GM13977 (cell line): Measurements from ENCODE around the gene EIF2S3B.

Experiments used
- DNase-seq: peaks from one replicate; pipeline ENCODE4 v3.0.0; 2012; ENCODE audit warnings: low spot score
- CTCF ChIP-seq: IDR thresholded peaks from 2 replicates; pipeline ENCODE4 v1.5.1; 2012; ENCODE audit warnings: mild to moderate bottlenecking, control low read depth; ENCODE audit not compliant: insufficient read depth; ENCODE audit errors: extremely low read depth, missing control alignments
- in situ Hi-C: fragments of 300-500 bp; cut with MboI; formaldehyde crosslinking; loops from one replicate; pipeline ENCODE4 v1.12.0; 2022; ENCODE audit warnings: low sequenced_read_pairs, low pct_unique_long_range_greater_than_20kb, mixed read lengths, inconsistent platforms; ENCODE audit not compliant: unreplicated experiment

The EIF2S3B gene

DNA sequence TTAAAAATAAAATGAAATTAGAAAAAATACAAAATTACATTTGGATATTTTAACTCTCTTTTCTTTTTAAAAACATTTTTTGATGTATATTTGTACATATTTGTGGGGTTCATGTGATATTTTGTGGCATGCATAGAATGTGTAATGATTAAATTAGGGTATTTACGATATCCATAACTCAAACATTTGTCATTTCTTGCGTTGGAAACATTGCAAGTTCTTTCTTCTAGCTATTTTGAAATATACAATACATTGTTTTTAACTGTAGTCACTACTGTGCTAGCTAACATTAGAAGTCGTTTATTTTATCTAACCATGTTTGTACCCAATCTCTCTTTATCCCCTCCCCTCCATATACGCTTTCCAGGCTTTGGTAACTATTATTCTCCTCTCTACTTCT, 13.9 kb upstream of the EIF2S3B start:
- TF ChIP-seq CTCF, result no peak
- in situ Hi-C loops, result no loop called here
- DNase-seq, result no peak

DNA sequence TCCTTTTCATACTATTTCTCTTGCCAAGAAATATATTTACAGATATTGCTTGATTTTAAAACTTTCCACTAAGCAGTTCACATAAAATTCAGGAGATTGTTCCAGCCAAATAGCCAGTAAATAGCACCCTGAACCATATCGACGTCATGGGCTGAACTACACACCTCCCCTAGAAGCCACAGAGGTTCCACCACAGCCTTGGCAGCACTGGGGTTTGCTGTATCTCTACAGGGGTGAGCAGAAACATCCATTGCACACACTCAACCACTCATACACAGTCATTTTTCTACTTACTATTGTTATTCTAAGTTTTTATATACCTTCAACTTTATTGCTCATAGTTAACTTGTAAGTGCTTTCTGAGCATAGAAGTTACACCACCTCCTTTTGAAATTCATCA, 8.1 kb upstream of the EIF2S3B start:
- no peak for DNase-seq
- no peak for TF ChIP-seq CTCF
- in situ Hi-C loops, result no loop called here

DNA sequence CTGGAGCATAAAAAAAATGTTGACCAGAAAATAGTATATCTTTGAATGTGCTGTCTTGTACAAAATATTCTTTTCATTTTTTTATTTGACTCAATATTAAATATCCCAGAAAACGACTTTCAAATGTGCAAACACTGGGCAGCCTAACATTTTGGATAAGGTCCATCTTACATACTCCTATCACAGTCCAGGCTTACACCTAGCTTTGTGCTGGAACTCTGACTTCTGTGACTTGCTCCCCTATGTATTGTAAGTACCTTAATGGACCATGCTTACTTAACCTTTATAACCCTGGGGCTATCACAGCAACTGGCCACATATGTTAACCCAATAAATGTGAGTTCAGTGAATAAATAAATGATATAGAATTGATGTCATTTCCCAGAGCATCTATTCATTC, 7.6 kb upstream of the EIF2S3B start:
- DNase-seq, result no peak
- in situ Hi-C loops, result no loop called here
- no peak for TF ChIP-seq CTCF

DNA sequence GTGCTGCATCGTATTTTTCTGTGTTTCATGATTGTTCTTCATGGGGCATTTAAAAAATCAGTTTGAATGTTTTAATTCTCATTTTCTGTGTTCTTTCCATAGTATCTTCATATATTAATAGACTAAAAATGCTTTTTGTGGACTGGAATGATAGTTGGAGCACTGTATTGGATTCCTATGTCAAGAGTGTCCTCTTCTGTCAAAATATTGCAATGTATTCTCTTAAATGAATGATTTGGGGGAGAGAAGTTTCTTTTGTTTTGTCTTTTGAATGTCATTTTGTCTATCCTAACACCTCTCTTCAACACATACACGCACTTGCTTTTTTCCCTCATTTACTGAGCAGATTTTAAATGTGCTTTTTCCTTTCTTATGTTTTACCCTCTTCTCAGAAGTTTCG, 4.7 kb upstream of the EIF2S3B start:
- in situ Hi-C loops, result no loop called here
- no peak for DNase-seq
- TF ChIP-seq CTCF, result peak; percentile 16

- no peak for DNase-seq
- in situ Hi-C loops, result no loop called here
Measured at GRCh38 chr12:10503460-10503859, 2.2 kb upstream of the EIF2S3B start.

DNA sequence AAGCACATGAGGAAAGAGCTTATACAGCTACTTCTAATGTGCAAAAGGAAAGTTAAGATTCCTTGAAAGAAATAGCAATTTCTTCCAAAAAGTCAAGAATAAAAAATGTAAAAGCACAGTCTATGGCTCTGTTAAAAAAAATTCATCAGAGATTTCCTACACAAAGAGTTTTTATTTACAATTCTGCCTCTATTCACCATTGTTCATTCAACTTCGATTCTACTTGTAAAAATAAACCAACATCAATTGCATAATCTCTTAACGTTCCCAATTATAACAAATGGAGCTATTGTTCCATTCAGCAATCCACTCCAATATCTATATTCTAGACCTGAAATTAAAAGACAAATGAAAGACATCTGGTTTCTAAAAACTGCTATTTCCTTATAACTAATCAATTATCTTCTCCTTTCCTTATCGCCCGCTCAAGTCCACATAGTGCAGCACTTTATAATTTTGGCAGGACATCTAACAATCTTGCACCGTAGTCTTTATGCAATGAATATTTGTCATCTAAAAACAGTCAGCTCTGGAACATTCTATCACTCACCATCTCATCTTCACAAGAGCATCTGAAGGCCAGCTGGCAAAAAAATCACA, 6.2 kb downstream of the EIF2S3B start:
- no peak for TF ChIP-seq CTCF
- in situ Hi-C loops, result no loop called here
- no peak for DNase-seq

More at GRCh38 chr12:10503460-10503859, 2.2 kb upstream of the EIF2S3B start:
- TF ChIP-seq CTCF, result no peak

DNA sequence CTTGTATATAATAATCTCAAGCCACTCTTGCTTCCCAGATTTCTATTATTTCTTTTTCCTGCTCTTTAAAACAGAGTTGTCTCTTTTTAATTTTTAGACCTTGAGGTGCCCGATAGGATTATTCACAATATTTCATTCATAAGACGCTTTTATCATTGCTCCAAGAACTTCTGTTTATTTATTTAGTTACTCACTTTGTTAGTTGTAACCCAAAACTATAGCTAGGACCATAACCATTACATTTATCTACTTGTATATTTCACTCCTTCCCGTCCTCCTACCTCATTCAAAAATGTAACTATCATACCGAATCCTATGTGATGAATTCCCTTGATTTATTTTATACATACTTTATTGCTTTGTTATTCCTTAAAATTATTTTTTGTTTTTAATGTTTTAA, 7.1 kb downstream of the EIF2S3B start:
- DNase-seq, result no peak
- no peak for TF ChIP-seq CTCF
- in situ Hi-C loops, result no loop called here
